Neuronal stem cell (in vitro differentiated cells): ENCODE data around the gene PEX26.
"Not testable (repeated sequence)": the region's sequence is repeated elsewhere in the genome, so short reads cannot be mapped to it uniquely, and the experiment has no call there.

Experiments used
- DNase-seq: peaks from one replicate; pipeline ENCODE4 v3.0.0-alpha.2; 2013; ENCODE audit warnings: low spot score
- H2AFZ ChIP-seq: one replicate; pipeline ENCODE4 v1.6.1; 2013; ENCODE audit warnings: mild to moderate bottlenecking, low read length, inconsistent platforms
- H2AK5ac ChIP-seq: 2 replicates; pipeline ENCODE4 v1.6.1; 2013; ENCODE audit warnings: low read depth, mild to moderate bottlenecking, inconsistent platforms, low read length, moderate library complexity, mixed read lengths
- H2BK120ac ChIP-seq: 2 replicates; pipeline ENCODE4 v1.6.1; 2013; ENCODE audit warnings: low read depth, mild to moderate bottlenecking, inconsistent platforms, low read length, moderate library complexity, mixed read lengths
- H2BK12ac ChIP-seq: one replicate; pipeline ENCODE4 v1.6.1; 2013; ENCODE audit warnings: low read length, inconsistent platforms
- H2BK15ac ChIP-seq: 2 replicates; pipeline ENCODE4 v1.6.1; 2013; ENCODE audit warnings: mild to moderate bottlenecking, low read length, inconsistent platforms, mixed read lengths
- H2BK5ac ChIP-seq: one replicate; pipeline ENCODE4 v1.6.1; 2013; ENCODE audit warnings: inconsistent platforms, mild to moderate bottlenecking, low read length, moderate library complexity
- H3K14ac ChIP-seq: one replicate; pipeline ENCODE4 v1.6.1; 2013; ENCODE audit warnings: low read length, inconsistent platforms
- H3K18ac ChIP-seq: 2 replicates; pipeline ENCODE4 v1.6.1; 2013; ENCODE audit warnings: low read length, inconsistent platforms
- H3K23ac ChIP-seq: 2 replicates; pipeline ENCODE4 v1.6.1; 2013; ENCODE audit warnings: low read depth, mild to moderate bottlenecking, mixed read lengths, low read length, inconsistent platforms; ENCODE audit not compliant: poor library complexity
- H3K27ac ChIP-seq: replicated peaks from 3 replicates; pipeline ENCODE4 v1.5.1; 2013; ENCODE audit warnings: low read length, inconsistent platforms
- H3K27me3 ChIP-seq, 3 experiments: 2 replicates each; pipeline ENCODE4 v1.6.1; 2013; ENCODE audit warnings: low read length in 3 of 3, mild to moderate bottlenecking in 2 of 3, inconsistent platforms in 1 of 3, low read depth in 1 of 3, mixed read lengths in 1 of 3, moderate library complexity in 1 of 3; ENCODE audit not compliant: control insufficient read depth in 3 of 3, insufficient read depth in 3 of 3
- H3K36me3 ChIP-seq, 2 donors: replicated peaks in 1 of 2; 2 replicates each; pipeline ENCODE4 v1.6.1; 2013; ENCODE audit warnings: low read length in 2 of 2; ENCODE audit not compliant: control insufficient read depth in 2 of 2, insufficient read depth in 2 of 2
- H3K4ac ChIP-seq: 2 replicates; pipeline ENCODE4 v1.6.1; 2013; ENCODE audit warnings: inconsistent platforms, mild to moderate bottlenecking, low read length, moderate library complexity
- H3K4me1 ChIP-seq, 2 donors: 1 replicate in 1 of 2; 2 replicates in 1 of 2; pipeline ENCODE4 v1.6.1; 2013; ENCODE audit warnings: low read length in 2 of 2, low read depth in 1 of 2; ENCODE audit not compliant: control insufficient read depth in 2 of 2, insufficient read depth in 1 of 2
- H3K4me2 ChIP-seq: one replicate; pipeline ENCODE4 v1.6.1; 2013; ENCODE audit warnings: mild to moderate bottlenecking, low read length, inconsistent platforms; ENCODE audit not compliant: insufficient read depth, poor library complexity, severe bottlenecking
- H3K4me3 ChIP-seq, 2 donors: 2 replicates each; pipeline ENCODE4 v1.5.1; 2013; ENCODE audit warnings: low read length in 2 of 2, mild to moderate bottlenecking in 2 of 2, inconsistent platforms in 1 of 2, moderate library complexity in 1 of 2
- H3K79me1 ChIP-seq: one replicate; pipeline ENCODE4 v1.6.1; 2013; ENCODE audit warnings: low read depth, mild to moderate bottlenecking, inconsistent platforms, low read length, moderate library complexity
- H3K9ac ChIP-seq: one replicate; pipeline ENCODE4 v1.6.1; 2013; ENCODE audit warnings: mild to moderate bottlenecking, low read depth, low read length, inconsistent platforms; ENCODE audit not compliant: poor library complexity
- H3K9me3 ChIP-seq, 2 donors: replicated peaks in 1 of 2; 2 replicates each; pipeline versions ENCODE3 to v1.6.1; 2013; ENCODE audit warnings: low read length in 2 of 2, mild to moderate bottlenecking in 2 of 2, inconsistent platforms in 1 of 2, low read depth in 1 of 2, mixed read lengths in 1 of 2, moderate library complexity in 1 of 2; ENCODE audit not compliant: control insufficient read depth in 2 of 2, insufficient read depth in 1 of 2
- H4K8ac ChIP-seq: one replicate; pipeline ENCODE4 v1.6.1; 2013; ENCODE audit warnings: low read depth, mild to moderate bottlenecking, inconsistent platforms, low read length, moderate library complexity
- H4K91ac ChIP-seq: one replicate; pipeline ENCODE4 v1.6.1; 2013; ENCODE audit warnings: low read length, low read depth, mild to moderate bottlenecking, inconsistent platforms; ENCODE audit not compliant: poor library complexity
- WGBS, 2 donors: extraction: QIAGEN DNeasy Blood & Tissue Kit; methylation state at CpG; one replicate each; pipeline ENCODE4 v1.1.7; 2013; ENCODE audit warnings: missing lambda C conversion rate in 2 of 2, mixed read lengths in 1 of 2; ENCODE audit not compliant: insufficient read length in 2 of 2, insufficient replicate concordance in 1 of 2; ENCODE audit errors: extremely low coverage in 2 of 2; 5-methylcytosine and 5-hydroxymethylcytosine counted together

Gene PEX26

GRCh38 chr22:18051113-18051512, 26.7 kb upstream of the PEX26 start:
- not testable (repeated sequence) for H3K79me1 ChIP-seq, H3K27me3 ChIP-seq, H3K4me2 ChIP-seq, H3K23ac ChIP-seq, H3K27ac ChIP-seq, H2BK15ac ChIP-seq, H3K4me3 ChIP-seq, H2BK5ac ChIP-seq, DNase-seq, H3K14ac ChIP-seq, H4K91ac ChIP-seq, H3K4me1 ChIP-seq, H2AK5ac ChIP-seq, H3K9me3 ChIP-seq, H3K9ac ChIP-seq, H3K18ac ChIP-seq, H2AFZ ChIP-seq, H2BK12ac ChIP-seq, H2BK120ac ChIP-seq, H3K36me3 ChIP-seq, H4K8ac ChIP-seq, H3K4ac ChIP-seq
- no CpG with 5 or more reads among the region's 12 CpGs for WGBS, 2 donors

- not testable (repeated sequence) for H3K27ac ChIP-seq, H2AK5ac ChIP-seq, H3K9me3 ChIP-seq, H3K79me1 ChIP-seq, H2AFZ ChIP-seq, H3K4me1 ChIP-seq, H4K8ac ChIP-seq, H3K14ac ChIP-seq, H3K4me3 ChIP-seq, H3K23ac ChIP-seq, DNase-seq, H2BK15ac ChIP-seq, H2BK120ac ChIP-seq, H4K91ac ChIP-seq, H2BK5ac ChIP-seq, H3K4ac ChIP-seq, H3K9ac ChIP-seq, H2BK12ac ChIP-seq, H3K36me3 ChIP-seq, H3K18ac ChIP-seq, H3K4me2 ChIP-seq
- WGBS, 2 donors = no CpG with 5 or more reads among the region's 49 CpGs
- peaks cover 0 to 16% (median 0%) of the 10 kb centered on the region in 3 experiments for H3K27me3 ChIP-seq
These were observed 24.4 kb upstream of the PEX26 start for GRCh38 chr22:18053216-18053946.

GRCh38 chr22:18055619-18056160, 22.1 kb upstream of the PEX26 start:
- Histone ChIP-seq H3K9me3 (peaks cover 3 to 5% of the 10 kb centered on the region in 2 donors), H2BK15ac (peak overlapping the region; percentile 24), H3K9ac (no peak overlapping the region), H2BK120ac (no peak overlapping the region), H3K27ac (no peak overlapping the region), H3K4me1 (peaks cover 3 to 4% of the 10 kb centered on the region in 2 donors), H3K4me3 (no peak overlapping the region), H3K4me2 (no peak overlapping the region), H3K23ac (peak overlapping the region; percentile 30), H4K91ac (no peak overlapping the region), H2AK5ac (no peak overlapping the region), H3K36me3 (no peaks in the 10 kb centered on the region), H2BK5ac (peak overlapping the region; percentile 35), H3K4ac (no peak overlapping the region), H4K8ac (no peak overlapping the region), H3K18ac (no peak overlapping the region), H3K27me3 (peaks cover 0 to 15% (median 0%) of the 10 kb centered on the region in 3 experiments), H3K14ac (no peak overlapping the region), H2AFZ (no peak overlapping the region), H2BK12ac (no peak overlapping the region), H3K79me1 (no peaks in the 10 kb centered on the region)
- no peak for DNase-seq
- no CpG with 5 or more reads among the region's 7 CpGs for WGBS, 2 donors

GRCh38 chr22:18056161-18056666, 21.6 kb upstream of the PEX26 start:
- no peak overlapping the region for H2BK15ac ChIP-seq
- peaks cover 3 to 5% of the 10 kb centered on the region in 2 donors for H3K9me3 ChIP-seq
- peaks cover 7 to 8% of the 10 kb centered on the region in 2 donors for H3K4me1 ChIP-seq
- no peak overlapping the region for H2AFZ ChIP-seq
- H3K79me1 ChIP-seq = no peaks in the 10 kb centered on the region
- H3K14ac ChIP-seq = no peak overlapping the region
- no peak overlapping the region for H3K4ac ChIP-seq
- H3K18ac ChIP-seq = no peak overlapping the region
- H3K4me3 ChIP-seq = no peak overlapping the region
- no peak for DNase-seq
- H2BK12ac ChIP-seq = no peak overlapping the region
- peaks cover 0 to 15% (median 0%) of the 10 kb centered on the region in 3 experiments for H3K27me3 ChIP-seq
- no peak overlapping the region for H4K91ac ChIP-seq
- H2BK5ac ChIP-seq = peak overlapping the region; percentile 7
- H2BK120ac ChIP-seq = no peak overlapping the region
- H3K27ac ChIP-seq = no peak overlapping the region
- no peaks in the 10 kb centered on the region for H3K36me3 ChIP-seq
- no peak overlapping the region for H4K8ac ChIP-seq
- no CpG with 5 or more reads among the region's 4 CpGs for WGBS, 2 donors
- no peak overlapping the region for H3K9ac ChIP-seq
- peak overlapping the region; percentile 30 for H3K23ac ChIP-seq
- H2AK5ac ChIP-seq = no peak overlapping the region
- no peak overlapping the region for H3K4me2 ChIP-seq
